ENCODE data around the gene C2CD4C.
"Not testable (repeated sequence)": the region's sequence is repeated elsewhere in the genome, so short reads cannot be mapped to it uniquely, and the experiment has no call there.

C2CD4C gene

DNA sequence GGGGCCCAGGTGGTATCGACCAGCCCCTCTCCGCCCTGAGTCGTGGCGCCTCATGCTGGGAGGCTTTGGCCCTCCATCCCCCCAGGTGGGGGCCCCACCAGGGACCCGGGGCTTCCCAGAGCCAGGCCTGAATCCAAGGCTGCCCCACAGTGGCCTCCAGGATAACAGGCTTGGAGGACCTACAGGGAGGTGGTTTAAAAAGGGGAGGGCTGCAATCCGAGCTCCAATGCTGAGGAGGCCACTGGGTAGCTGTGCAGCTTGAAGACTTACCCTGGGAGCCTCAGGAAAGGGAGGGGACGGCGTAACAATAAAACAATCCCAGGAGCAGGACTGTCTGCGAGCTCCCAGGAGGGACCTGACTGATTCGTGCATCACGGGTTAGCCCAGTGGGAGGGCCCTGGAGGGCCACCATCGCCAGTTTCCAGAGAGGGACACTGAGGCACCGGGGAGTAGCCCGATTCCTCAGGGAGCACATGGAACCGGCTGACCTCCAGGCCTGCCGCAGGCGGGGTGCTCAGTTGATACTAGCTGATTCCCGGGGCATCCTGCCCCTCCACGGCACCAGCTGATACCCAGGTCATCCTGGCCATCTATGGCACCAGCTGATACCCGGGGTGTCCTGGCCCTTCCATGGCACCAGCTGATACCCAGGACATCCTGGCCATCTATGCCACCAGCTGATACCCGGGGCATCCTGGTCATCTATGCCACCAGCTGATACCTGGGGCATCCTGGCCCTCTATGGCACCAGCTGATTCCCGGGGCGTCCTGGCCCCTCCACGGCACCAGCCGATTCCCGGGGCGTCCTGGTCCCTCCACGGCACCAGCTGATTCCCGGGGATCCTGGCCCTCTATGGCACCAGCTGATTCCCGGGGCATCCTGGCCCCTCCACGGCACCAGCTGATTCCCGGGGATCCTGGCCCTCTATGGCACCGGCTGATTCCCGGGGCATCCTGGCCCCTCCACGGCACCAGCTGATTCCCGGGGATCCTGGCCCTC lies 3.7 kb upstream of the C2CD4C start:
- DNase-seq, result no peak

DNA sequence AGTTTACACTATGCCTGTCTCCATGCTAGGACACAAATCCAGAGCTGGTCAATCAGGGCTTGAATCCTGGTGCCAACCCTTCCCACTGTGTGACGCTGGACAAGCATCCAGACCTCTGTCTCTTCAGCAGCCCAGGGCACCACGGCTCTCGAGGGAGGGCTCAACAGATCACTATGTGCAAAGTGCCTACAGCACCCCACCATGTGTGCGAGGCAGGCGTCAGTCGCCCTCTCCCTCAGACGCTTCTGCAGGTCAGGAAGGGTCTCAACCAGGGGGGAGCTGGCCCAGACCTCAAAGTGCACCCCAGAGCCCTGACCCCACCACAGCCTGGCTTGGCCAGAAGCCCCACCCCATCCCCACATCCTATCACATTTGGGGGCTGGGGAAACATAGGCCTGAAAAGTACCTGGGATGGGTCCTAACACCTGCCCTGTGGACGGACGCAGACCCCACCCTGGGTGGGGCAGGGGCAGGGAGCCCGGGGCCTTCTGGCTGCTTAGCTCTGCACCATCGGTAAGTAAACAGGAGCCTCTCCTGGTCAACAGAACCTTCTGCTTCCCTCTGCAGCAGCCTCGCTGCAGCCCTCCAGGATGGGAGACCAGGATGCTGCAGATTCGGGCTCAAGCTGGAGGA lies 2.9 kb upstream of the C2CD4C start:
- DNase-seq, result no peak

DNA sequence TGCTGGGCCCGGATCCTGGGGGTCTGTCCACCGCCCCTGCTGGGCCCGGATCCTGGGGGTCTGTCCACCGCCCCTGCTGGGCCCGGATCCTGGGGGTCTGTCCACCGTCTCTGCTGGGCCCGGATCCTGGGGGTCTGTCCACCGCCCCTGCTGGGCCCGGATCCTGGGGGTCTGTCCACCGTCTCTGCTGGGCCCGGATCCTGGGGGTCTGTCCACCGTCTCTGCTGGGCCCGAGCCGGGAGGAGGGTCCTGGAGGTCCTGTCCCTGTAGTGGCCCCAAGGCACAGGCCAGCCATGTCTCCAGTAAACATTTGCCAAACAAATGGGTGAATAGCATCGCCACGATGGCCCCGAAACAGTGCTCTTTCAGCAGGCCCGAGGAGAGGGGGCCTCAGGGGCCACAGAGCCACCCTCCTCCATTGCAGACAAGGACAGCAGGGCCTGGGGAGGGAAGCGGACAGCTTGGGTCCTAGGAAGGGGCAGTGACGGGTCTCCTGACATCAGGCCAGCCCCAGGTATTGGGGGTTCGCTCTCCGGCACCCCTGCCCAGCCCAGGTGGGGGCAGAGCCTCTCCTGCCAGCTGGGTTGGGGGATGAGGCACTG lies 2.3 kb upstream of the C2CD4C start:
- not testable (repeated sequence) for DNase-seq

DNA sequence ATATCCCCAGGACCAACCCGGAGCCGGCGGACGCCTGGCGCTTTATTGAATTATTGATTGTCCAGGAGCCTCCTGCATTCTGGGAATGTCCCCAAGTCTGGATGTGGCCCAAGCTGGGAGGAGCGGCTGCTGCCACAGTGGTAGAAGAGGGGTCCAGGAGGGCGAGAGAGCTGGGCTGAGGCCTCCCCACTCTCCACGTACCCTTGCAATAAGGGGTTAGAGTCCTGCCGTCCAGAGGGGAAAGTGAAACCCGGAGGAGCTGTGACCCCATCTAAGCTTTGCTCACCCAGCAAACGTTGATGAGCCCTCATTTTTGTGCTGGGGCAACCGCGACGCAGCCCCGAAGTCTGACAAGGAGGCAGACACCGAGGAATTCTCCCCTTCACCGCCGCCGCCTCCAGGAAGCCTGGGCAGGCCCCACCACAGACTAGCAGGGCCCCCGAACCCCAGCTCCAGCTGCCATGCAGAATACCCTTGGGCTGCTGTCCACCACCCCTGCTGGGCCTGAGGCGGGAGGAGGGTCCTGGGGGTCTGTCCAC lies 1.4 kb upstream of the C2CD4C start:
- no peak for DNase-seq

DNA sequence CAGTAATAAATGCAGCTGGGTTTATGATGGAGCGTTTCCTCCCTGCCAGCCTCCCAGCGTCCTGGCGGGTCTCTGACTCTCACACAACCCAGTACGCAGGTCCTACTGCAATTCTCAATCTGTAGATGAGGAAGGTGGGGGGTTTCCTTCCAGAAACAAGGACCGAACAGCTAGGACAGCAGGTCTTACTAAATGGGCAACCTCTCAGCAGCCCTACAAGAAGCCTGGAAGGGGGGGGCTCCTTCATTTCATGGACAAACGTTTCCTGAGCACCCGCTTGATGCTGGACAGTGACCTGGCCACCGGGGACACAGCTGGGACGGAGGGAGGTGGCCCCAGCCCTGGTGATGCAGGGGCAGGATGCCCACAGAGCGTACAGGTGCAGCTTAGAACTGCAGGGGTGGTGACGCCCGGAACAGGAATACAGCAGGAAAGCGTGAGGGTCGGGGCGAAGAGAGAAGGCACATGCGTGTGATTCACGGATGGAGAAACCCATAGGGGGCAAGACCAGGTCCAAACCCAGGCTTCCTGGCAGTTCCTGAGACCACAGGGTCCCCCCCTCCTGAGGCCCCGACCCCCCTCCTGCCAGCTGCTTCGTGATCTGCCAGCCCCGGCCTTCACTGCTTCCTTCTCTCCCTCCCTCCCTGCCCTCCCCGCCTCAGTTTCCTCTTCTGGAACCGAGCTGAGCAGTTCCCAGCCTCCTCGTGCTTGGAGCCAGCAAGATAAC lies 732 bp upstream of the C2CD4C start:
- DNase-seq, result no peak

DNA sequence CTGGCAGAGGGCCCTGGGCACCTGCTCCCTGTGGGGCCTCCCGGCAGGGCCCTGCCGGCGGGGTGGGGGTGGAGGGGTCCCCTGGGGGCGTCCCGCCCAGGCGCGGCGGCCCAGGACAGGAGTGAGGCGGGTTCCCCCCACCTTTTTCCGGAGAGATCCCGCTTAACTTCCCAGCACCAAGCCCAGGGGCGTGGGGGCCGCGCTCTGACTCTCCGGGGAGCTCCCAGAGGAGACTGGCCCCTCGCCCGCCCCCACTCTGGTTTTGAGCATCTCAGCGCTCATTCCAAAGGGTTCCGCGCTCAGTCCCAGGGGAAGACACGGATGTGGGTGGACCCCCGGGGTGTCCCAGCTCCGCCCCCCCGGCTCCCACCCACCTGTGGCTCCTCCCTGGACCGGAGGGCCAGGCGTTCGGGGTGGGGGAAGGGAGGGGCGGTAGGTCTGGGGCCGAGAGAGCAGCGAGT lies 476 bp downstream of the C2CD4C start:
- no peak for DNase-seq

DNA sequence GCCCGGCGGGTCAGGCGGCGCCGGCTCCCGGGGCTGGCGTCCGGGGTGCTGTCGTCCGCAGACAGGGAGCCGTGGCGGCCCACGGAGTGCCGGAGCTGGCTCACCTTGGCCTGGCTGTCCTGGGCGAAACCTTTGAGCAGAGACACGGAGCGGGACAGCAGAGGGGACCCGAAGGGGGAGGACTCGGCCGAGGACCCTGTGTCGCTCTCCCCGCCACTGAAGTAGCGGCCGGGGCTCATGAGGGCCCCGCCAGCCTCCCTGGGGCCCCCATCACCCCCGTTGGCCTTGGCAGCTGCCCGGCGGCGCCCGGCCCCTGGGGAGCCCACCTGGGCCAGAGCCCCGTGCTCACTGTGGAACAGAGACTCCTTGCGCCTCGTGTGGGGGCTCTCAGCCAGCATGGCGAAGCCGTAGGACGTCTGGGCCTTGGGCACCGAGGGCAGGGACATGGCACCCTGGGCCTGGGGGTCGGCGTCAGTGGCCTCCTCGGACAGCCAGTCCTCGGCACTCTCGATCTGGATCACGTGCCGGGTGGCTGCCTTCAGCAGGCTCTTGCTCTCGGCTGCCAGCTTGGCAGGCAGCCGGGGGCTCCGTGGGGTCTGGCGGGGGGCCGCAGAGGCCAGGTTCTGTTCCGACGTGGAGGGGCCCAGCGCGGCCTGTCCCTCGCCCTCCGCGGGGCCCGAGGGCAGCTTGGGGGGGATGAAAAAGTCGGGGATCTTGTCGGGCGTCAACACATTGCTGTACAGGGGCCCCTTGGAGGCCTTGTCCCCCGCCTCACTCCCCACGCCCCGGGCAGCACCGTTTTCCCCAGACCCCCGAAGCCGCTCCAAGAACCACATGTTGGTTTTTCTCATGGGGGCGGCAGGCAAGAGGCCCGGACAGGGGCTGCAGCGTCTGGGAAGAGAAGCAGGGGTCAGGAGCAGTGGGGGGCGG lies 1.2 kb downstream of the C2CD4C start:
- no peak for DNase-seq

DNA sequence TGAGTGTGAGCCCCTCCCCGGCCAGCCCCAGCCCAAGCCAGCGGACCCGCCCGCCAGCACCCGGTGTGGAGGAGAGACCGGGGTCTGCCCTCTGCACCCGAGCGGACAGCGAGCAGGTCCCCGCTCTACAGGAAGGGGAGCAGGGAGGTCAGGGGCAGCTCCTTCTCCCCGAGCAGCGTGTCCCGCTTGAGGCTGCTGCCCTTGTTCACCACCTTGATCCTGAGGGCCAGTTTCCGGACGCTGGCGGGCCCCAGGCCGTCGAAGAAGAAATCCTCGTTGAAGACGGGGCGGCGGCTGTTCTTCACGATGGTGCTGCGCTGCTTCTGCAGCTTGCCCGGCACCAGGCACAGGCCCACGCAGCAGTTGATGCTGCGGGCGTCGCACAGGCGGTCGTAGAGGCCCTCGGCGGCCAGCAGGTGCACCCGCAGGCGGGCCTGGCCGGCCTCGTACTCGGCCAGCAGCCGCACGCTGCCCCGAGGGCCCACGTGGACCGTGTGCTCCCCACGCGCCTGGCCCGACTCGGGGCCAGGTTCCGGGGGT lies 1.9 kb downstream of the C2CD4C start:
- DNase-seq, result no peak

DNA sequence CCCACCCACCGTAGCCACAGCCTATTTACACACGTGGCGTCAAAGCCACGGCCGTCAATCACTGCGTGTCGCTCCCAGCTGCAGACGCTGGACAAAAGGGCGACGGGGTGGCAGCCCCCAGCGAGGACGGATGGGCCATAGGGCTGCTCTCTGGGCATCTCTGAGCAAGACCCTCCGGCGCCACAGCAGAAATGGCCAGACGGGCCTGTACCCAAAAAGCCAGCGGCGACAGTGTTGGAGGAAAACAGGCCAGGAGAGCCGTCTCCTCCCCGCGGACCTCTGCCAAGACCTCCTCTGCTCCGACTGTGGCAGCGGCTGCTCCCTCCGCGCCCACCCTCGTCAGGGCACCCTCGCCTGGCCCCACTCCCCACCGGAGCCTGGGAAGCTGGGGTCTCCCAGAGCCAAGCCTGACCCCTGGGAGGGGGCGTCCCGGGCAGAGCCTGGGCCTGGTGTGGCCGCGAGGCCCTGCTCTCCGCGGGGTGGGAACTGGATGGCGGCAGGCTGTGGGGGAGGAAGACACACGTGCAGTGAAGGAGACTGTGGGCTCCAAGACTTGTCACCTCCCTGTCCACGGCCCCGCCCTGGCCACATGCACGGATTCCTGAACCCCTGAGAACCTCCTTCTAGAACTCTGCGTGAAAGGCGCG lies 2.7 kb downstream of the C2CD4C start:
- DNase-seq, result no peak

DNA sequence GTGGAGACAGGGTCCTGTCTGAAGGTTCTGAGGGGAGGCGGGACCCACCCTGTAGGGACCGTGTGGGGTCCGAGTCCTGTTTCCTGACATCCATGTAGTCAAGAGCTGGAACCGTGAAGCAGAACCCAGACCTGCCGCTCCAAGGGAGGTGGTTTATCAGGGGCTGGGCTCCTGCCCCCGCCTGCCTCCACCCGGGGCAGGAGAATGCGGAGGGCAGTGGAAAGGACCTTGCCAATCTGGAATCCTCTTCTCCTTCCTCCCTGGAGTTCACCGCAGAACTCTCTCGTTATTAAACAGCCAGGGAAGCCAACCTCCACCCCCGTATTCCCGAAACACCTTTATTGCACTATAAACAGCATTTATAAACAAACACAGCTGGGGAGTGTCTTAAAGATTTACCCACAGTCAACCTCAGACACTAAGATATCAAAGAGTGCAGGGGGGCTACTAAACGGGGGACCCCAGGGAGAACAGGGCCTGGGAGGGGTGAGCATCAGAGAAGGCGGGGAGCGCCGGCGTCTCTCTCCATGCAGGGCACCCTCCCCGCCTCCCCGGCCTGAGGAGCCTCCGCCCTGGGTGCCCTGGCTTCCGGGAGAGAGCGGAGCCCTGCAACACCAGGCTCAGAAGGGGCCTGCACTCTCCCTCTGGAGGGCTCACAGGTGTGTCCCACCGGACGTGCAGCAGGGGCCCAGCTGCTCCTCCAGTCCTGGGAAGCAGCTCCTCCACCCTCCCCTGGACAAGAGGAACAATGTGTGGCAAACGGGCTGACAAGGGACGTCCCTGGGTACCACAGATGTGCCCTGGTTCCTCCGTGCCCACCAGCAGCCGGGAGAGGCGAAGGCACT lies 3.6 kb downstream of the C2CD4C start:
- DNase-seq, result no peak

DNA sequence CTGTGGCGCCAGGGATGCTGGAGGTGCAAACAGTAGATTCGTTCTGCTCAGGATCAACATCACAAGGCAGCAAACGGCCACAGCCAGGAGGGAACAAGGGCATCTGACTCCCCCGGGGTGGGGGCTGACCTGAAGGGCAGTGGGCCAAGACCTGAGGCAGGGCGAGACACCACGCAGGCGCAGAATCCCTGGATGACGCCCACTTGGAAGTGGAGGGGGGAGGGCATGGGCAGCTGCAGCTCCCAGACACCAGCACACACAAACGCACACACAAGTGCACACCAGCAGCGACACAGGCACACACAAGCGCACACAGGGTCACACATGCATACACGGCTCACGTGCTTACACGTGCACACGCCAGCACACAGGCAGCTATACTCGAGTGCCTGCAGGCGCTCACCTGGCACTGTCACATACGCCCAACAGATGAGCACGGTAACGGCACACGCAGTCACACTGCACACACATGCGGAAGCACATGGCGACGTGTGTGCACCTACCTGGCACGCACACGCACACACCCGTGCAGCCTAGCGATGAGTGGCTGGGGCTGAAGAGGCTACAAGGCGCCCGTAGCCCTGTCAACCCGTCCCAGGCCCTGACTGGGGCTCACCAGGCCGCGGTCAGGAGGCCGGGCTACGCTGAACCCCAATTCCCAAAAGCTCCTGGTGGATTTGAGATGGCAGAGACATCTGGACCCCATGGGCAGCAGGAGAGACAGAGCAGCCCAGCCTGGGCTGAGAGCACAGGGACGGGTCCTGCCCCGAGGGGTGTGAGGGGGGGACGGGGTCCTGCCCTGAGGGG lies 5.5 kb downstream of the C2CD4C start:
- no peak for DNase-seq

DNA sequence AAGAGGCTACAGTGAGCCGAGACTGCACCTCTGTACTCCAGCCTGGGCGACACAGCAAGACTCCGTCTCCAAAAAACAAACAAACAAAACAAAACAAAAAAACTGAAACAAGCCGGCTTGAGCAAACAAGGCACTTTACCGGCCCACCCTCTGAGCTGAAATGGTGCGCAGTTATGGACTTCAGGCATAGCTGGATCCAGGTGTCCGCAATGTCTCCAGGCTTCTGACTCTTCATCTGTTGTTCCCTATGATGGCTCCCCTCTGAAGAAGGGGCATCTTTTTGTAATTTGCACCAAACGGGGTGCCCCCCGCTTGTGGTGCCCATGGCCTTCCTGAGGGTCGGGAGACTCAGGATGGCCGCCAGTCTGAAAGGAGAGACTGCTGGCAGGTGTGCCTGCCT lies 6.2 kb downstream of the C2CD4C start:
- DNase-seq, result no peak

DNA sequence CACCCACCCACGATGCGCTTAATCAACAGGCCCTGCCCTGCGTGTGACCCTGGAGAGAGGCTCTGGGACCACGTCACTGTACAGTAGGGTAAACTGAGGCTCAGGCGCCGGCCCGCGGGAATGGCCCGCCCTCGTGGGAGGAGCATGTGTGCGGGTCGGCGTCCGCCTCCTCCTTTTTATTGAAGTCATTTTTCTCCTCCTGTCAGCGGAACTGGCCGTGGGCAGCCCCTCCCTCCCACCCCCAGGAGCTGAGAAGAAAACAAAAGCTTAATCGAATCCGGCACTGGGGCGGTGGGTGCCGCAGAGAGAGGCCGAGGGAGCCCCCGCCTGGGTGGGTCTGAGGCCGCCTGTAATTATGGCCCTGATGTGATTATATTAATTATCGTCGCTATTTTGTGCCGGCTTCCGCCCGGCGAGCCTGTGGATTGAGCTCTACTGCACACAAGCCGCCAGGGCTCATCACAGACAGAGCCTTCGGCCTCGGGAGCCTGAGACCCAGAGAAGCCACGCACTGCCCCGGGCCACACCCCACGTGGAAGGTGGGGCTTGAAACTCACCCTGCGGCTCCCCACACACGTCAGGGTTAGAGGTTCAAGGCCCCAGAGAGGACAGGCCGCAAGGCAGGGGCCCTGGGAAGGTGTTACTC lies 7.0 kb downstream of the C2CD4C start:
- DNase-seq, result no peak

DNA sequence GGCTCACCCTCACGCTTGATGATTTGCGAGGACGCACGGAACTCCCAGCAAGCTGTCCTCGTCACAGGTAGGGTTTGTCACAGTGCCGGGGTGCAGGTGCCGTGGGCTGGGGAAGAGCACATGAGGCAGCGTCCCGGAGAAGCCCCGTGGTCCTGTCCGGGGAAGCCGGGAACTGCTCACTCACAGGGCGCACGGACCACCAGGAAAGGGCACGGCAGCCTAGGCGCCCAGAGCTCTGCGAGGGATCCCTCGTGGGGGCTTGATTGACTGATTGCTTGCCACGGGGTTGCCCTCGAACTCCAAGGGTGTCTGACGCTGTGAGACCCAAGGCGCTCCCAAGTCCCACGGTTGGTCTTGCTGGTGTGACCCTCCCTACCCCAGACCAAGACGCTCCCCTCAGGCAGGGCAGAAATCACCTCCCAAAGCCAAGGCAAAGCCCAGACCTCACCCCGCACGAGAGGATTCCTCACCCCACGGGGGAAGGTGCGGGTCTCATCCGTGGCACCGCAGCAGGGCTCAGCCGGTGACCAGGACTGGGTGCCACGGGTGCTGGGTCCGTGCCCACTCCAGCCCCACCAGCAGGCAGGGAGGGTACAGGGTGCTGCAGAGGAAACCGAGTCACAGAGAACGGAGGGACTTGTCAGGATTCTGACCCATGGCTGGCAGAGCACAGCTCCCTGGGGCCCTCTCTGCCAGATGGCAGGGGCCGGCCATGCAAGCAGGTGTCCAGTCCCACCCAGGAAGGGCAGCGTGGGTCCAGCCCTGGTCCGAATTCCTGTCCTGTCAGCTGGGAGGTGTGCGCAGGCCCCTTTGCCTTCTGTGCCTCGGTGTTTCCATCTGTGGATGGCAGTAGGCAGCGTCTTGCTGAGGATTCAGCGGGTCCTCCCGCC lies 7.7 kb downstream of the C2CD4C start:
- DNase-seq, result no peak

DNA sequence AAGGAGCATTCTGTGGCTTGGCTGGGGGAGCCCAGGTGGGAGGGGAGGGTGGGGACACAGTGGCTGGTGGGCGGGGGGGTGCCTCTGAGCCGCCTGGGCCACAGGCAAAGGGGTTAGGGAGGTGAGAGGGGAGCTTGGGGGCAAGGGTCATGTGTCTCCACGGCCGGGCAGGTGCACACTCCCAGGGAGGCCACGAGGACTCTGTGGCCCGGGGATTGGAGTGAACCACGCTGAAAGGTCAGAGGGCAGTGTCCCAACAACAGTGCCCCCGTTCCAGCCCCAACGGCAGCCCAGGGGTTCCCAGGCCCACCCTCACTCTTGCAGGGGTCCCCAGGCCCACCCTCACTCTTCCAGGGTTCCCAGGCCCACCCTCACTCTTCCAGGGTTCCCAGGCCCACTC lies 9.6 kb downstream of the C2CD4C start:
- DNase-seq, result no peak

DNA sequence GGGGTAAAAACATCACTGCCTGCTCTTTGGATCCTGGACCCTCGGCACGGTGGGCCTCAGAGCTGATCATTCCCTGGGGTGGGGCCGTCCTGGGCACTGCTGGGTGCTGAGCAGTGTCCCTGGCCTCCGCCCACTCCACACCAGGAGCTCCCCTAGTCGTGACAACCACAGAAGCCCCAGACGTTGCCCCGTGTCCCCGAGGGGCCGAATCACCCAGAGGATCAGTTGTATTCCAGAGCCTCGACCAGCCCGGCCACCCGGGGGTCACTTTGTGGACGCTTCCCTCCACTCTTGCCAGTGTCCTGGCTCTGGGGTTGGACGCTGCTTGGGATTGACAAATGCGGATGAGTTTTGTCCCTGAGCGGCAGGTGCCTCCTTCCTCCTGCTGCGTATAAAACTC lies 10.2 kb downstream of the C2CD4C start:
- DNase-seq, result no peak

All from CD4-positive, alpha-beta T cell treated with Interleukin-4 for 4 hours (primary cell).